GM12878 (cell line): ENCODE measurements around the gene COL6A1. TPM values are rescaled to one million over a fixed set of nuclear protein-coding genes. Genes with fewer than 3 reads are reported as not detected.

ENCODE experiments used
- ATAC-seq: fragments of 200-7000 bp; cut with Tn5 transposase; 3 replicates; pipeline ENCODE4 v1.9.1; 2020; ENCODE audit warnings: mild to moderate bottlenecking, moderate library complexity
- BruUV-seq: library from RNA; stranded (reverse); fragments of 400-500 nt; replicated peaks from 2 replicates; lab custom pipeline; 2021; lab: Mats Ljungman, UMichigan
- CTCF ChIA-PET: fragments of 300-600 bp; sonication (Branson Sonifier 250); formaldehyde crosslinking; extraction: SDS; loops from one replicate; lab custom pipeline; 2021; ENCODE audit warnings: inconsistent platforms; lab: Yijun Ruan, JAX
- POLR2A ChIA-PET: fragments of 350-600 bp; formaldehyde crosslinking; extraction: SDS; loops from one replicate; lab custom pipeline; 2021; ENCODE audit warnings: inconsistent platforms; lab: Charles Lee
- RAD21 ChIA-PET: fragments of 300-600 bp; sonication (Branson Sonifier 250); formaldehyde crosslinking; loops from one replicate; lab custom pipeline; 2023; ENCODE audit warnings: antibody characterized with exemption; ENCODE audit not compliant: unreplicated experiment; lab: Charles Lee
- SMC1A ChIA-PET: fragments of 300-600 bp; sonication (Branson Sonifier 250); formaldehyde crosslinking; loops from one replicate; lab custom pipeline; 2023; ENCODE audit not compliant: unreplicated experiment, uncharacterized antibody; lab: Charles Lee
- DNase-seq: peaks from one replicate; pipeline ENCODE4 v3.0.0-alpha.2; 2011; ENCODE audit warnings: low read depth, low spot score
- FAIRE-seq: peaks from 3 replicates; lab custom pipeline; 2011; peaks lifted over from hg19 to GRCh38; lab: Jason Lieb, UNC
- H2AFZ ChIP-seq: 2 replicates; pipeline ENCODE4 v1.6.0; 2011; ENCODE audit warnings: low read depth, low read length, control low read depth; ENCODE audit not compliant: control insufficient read depth
- H3K27ac ChIP-seq: 2 replicates; pipeline ENCODE4 v1.5.1; 2011; ENCODE audit warnings: control low read depth; ENCODE audit not compliant: control insufficient read depth, insufficient read depth
- H3K27me3 ChIP-seq, 2 experiments: replicated peaks in 1 of 2; 2 replicates each; pipeline versions ENCODE4 v1.6.0 to v1.6.1; 2011; ENCODE audit warnings: low read length in 1 of 2; ENCODE audit not compliant: control insufficient read depth in 2 of 2, insufficient read depth in 2 of 2
- H3K36me3 ChIP-seq, 2 experiments: 2 replicates each; pipeline ENCODE4 v1.5.1; 2011; ENCODE audit warnings: low read length in 1 of 2; ENCODE audit not compliant: control insufficient read depth in 2 of 2, insufficient read depth in 2 of 2
- H3K4me1 ChIP-seq: 2 replicates; pipeline ENCODE4 v1.6.1; 2011; ENCODE audit warnings: mild to moderate bottlenecking, low read length, moderate library complexity, mixed read lengths; ENCODE audit not compliant: control insufficient read depth, insufficient read depth
- H3K4me2 ChIP-seq: 2 replicates; pipeline ENCODE4 v1.6.0; 2011; ENCODE audit warnings: control low read depth; ENCODE audit not compliant: control insufficient read depth, insufficient read depth
- H3K4me3 ChIP-seq: fragments of 200-600 bp; sonication (generic); 2 replicates; pipeline ENCODE4 v1.5.1; 2016
- H3K79me2 ChIP-seq: 2 replicates; pipeline ENCODE4 v1.6.0; 2011; ENCODE audit warnings: low read length; ENCODE audit not compliant: control insufficient read depth, insufficient read depth
- H3K9ac ChIP-seq: 2 replicates; pipeline ENCODE4 v1.8.0; 2011; ENCODE audit warnings: low read length, control low read depth, mixed read lengths; ENCODE audit not compliant: control insufficient read depth, insufficient read depth
- H3K9me3 ChIP-seq: replicated peaks from 3 replicates; pipeline ENCODE4 v1.5.1; 2011; ENCODE audit warnings: mild to moderate bottlenecking, low read length; ENCODE audit not compliant: control insufficient read depth, insufficient read depth
- H4K20me1 ChIP-seq: 2 replicates; pipeline ENCODE4 v1.6.0; 2011; ENCODE audit not compliant: control insufficient read depth, insufficient read depth
- ATF2 ChIP-seq: IDR thresholded peaks from 2 replicates; pipeline ENCODE4 v1.6.1; 2012; ENCODE audit warnings: low read length, inconsistent platforms
- HCFC1 ChIP-seq: fragments of 150-350 bp; IDR thresholded peaks from 2 replicates; pipeline ENCODE4 v1.6.1; 2014; ENCODE audit warnings: low read length
- HSF1 ChIP-seq: fragments of 150-350 bp; IDR thresholded peaks from 2 replicates; pipeline ENCODE4 v1.6.1; 2014; ENCODE audit warnings: mild to moderate bottlenecking, low read depth, low read length
- KAT2A ChIP-seq: conservative IDR thresholded peaks from 2 replicates; pipeline ENCODE4 v1.6.1; 2011; ENCODE audit warnings: low read depth, low read length; ENCODE audit not compliant: control insufficient read depth
- MTA3 ChIP-seq: IDR thresholded peaks from 2 replicates; pipeline ENCODE4 v1.6.1; 2012; ENCODE audit warnings: low read length, inconsistent platforms, borderline replicate concordance
- MYC ChIP-seq: IDR thresholded peaks from 2 replicates; pipeline ENCODE4 v1.6.1; 2011; ENCODE audit warnings: mild to moderate bottlenecking, low read length, moderate library complexity, inconsistent platforms; ENCODE audit not compliant: insufficient read depth, insufficient replicate concordance, insufficient read length, severe bottlenecking
- NFXL1 ChIP-seq: fragments of 450-650 bp; IDR thresholded peaks from 2 replicates; pipeline ENCODE4 v1.6.1; 2017; ENCODE audit warnings: antibody characterized with exemption, mild to moderate bottlenecking, borderline replicate concordance
- NFYA ChIP-seq: IDR thresholded peaks from 2 replicates; pipeline ENCODE4 v1.6.1; 2011; ENCODE audit warnings: low read depth, mild to moderate bottlenecking, low read length, improper control_type of control experiment, borderline replicate concordance
- NR2F1 ChIP-seq: fragments of 450-650 bp; conservative IDR thresholded peaks from 2 replicates; pipeline ENCODE4 v1.6.1; 2017; ENCODE audit warnings: mild to moderate bottlenecking
- PRDM15 ChIP-seq: fragments of 450-650 bp; formaldehyde crosslinking; IDR thresholded peaks from 2 replicates; pipeline ENCODE4 v1.4.0; 2020; ENCODE audit warnings: mild to moderate bottlenecking, moderate library complexity
- SRF ChIP-seq, 2 experiments: IDR thresholded peaks; 2 replicates each; pipeline ENCODE4 v1.6.1; 2011; ENCODE audit warnings: low read depth in 2 of 2, low read length in 2 of 2, mild to moderate bottlenecking in 1 of 2, moderate library complexity in 1 of 2
- SUPT20H ChIP-seq: IDR thresholded peaks from 2 replicates; pipeline ENCODE4 v1.6.1; 2011; ENCODE audit warnings: low read depth, mild to moderate bottlenecking, low read length, moderate library complexity, borderline replicate concordance; ENCODE audit not compliant: control insufficient read depth
- TCF12 ChIP-seq: IDR thresholded peaks from 2 replicates; pipeline ENCODE4 v1.6.1; 2011; ENCODE audit warnings: low read depth, mild to moderate bottlenecking, low read length
- TCF7 ChIP-seq: IDR thresholded peaks from 2 replicates; pipeline ENCODE4 v1.6.1; 2014; ENCODE audit warnings: antibody characterized with exemption, borderline replicate concordance
- ZNF217 ChIP-seq: fragments of 450-650 bp; IDR thresholded peaks from 2 replicates; pipeline ENCODE4 v1.6.1; 2017; ENCODE audit warnings: antibody characterized with exemption, mild to moderate bottlenecking
- ZNF24 ChIP-seq: fragments of 450-650 bp; IDR thresholded peaks from 2 replicates; pipeline ENCODE4 v1.6.1; 2017; ENCODE audit warnings: antibody characterized with exemption, mild to moderate bottlenecking
- ZNF274 ChIP-seq: IDR thresholded peaks from one replicate; pipeline ENCODE4 v1.8.0; 2011; ENCODE audit not compliant: insufficient read length, insufficient read depth
- WGBS: methylation state at CpG from one replicate; pipeline ENCODE4 v1.1.6; 2016; ENCODE audit warnings: low lambda C conversion rate; ENCODE audit not compliant: insufficient replicate concordance, insufficient coverage; ENCODE audit errors: missing lambda C conversion rate; 5-methylcytosine and 5-hydroxymethylcytosine counted together
- in situ Hi-C: fragments of 300-500 bp; cut with MboI; formaldehyde crosslinking; loops from 9 replicates; pipeline ENCODE4 v1.14.3; 2018; ENCODE audit warnings: mixed read lengths
- intact Hi-C: fragments of 100-400 bp; cut with micrococcal nuclease; formaldehyde crosslinking; loops from one replicate; pipeline ENCODE4 v1.14.2; 2022; ENCODE audit not compliant: unreplicated experiment
- polyA plus RNA-seq, 11 experiments: library from polyadenylated mRNA; depleted of rRNA in 4 of 11; unstranded in 6 of 11; stranded (reverse) in 5 of 11; fragments of >200 nt; fragmentation: Nextera tagmentation in 4 of 11; fragmentation: Illumina TruSeq in 1 of 11; extraction: Ambion mirVana in 4 of 11; extraction: Trizol in 1 of 11; gene quantifications; 1 replicate in 1 of 11; 2 replicates in 10 of 11; pipeline versions ENCODE4 v1.2.1 to v1.2.3, GENCODE V29; 2011 to 2016; ENCODE audit warnings: inconsistent platforms in 2 of 11, missing spikeins in 2 of 11, low read depth in 1 of 11
- total RNA-seq, 4 experiments: library from RNA; depleted of rRNA in 3 of 4; stranded (reverse); fragments of >200 nt in 3 of 4; fragmentation: Illumina TruSeq in 1 of 4; extraction: Trizol in 1 of 4; gene quantifications; 2 replicates each; pipeline versions ENCODE4 v1.2.1 to v1.2.3, GENCODE V29; 2013 to 2021

COL6A1 gene
- total and polyA plus RNA-seq, 10 of the 15 experiments (the other 5 are each of a cell fraction or from before 2014, with no cell fraction given) = 0.12 to 1.3 (median 0.20) TPM; not detected in 7

GRCh38 chr21:46032100-46032499, 50.5 kb downstream of the COL6A1 start:
- Histone ChIP-seq H3K9ac (no peak overlapping the region), H4K20me1 (no peaks in the 10 kb centered on the region), H3K79me2 (no peaks in the 10 kb centered on the region), H3K4me3 (no peak overlapping the region), H2AFZ (no peak overlapping the region), H3K36me3 (no peaks in the 10 kb centered on the region), H3K4me1 (no peaks in the 10 kb centered on the region), H3K27me3 (no peaks in the 10 kb centered on the region), H3K4me2 (no peak overlapping the region), H3K27ac (no peak overlapping the region), H3K9me3 (no peaks in the 10 kb centered on the region; the same call in 2 of the 3 replicates)
- DNase-seq (no peak), FAIRE-seq (no peak), ATAC-seq (no peak)
- ChIA-PET RAD21 (no interaction called here), SMC1A (no interaction called here), POLR2A (no interaction called here), CTCF (no interaction called here)
- in situ Hi-C loops = no loop called here
- TF ChIP-seq TCF7 (no peak), ZNF274 (no peak), TCF12 (no peak), KAT2A (no peak), HCFC1 (no peak), ZNF217 (no peak), PRDM15 (CRISPR knock-in tag) (no peak), MTA3 (no peak), HSF1 (no peak), NR2F1 (no peak), SRF (IDR thresholded peaks at IDR 0.05; ENCODE audit: low read depth in 2 of 2, low read length in 2 of 2) (no peak), NFYA (no peak), ZNF24 (no peak), SUPT20H (no peak), MYC (no peak), NFXL1 (no peak), ATF2 (no peak)
- WGBS = 26% methylated on average over 6 of the region's 6 CpGs
- intact Hi-C loops = no loop called here
- no TSS peak for BruUV-seq
